CD4-positive, alpha-beta T cell treated with Interleukin-10 for 1 hour (primary cell): Measurements from ENCODE around the gene ABT1.
A peak's percentile ranks its signal among the peaks of the same experiment; 100 is the strongest.
"Not testable (repeated sequence)": the region's sequence is repeated elsewhere in the genome, so short reads cannot be mapped to it uniquely, and the experiment has no call there.

Experiments
- DNase-seq: peaks from one replicate; pipeline ENCODE4 v3.0.0-alpha.2; 2020

ABT1 gene

DNA sequence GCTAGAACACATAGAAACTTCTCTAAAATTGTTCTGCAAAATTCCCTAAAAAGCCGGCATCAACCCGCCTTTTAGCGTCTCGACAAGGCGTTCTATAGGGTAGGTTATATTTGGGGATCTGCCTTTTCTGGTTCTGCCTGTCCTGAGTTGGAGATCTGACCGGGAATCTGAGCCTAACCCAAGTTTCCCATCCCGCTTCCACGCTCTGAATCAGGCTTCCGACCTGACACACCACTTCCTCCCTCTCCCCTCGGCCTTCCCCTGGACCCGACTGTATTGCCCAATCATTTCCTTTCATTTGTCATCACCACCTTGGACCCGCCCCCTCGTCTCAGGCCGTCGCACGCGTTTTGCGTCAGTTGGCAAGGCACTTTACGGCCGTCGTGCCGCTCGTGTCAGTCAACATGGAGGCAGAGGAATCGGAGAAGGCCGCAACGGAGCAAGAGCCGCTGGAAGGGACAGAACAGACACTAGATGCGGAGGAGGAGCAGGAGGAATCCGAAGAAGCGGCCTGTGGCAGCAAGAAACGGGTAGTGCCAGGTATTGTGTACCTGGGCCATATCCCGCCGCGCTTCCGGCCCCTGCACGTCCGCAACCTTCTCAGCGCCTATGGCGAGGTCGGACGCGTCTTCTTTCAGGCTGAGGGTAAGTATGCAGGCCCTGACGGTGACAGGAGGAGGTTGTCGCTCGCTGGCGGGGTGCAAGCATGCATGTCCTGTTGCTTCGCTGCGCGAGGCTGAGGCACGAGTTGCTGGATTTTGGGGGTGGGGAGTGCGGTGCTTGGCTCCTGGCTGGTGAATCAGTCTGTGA is at the start of gene ABT1:
ABT1 (plus strand) TSS at position 375 of the 810 bp plus-strand sequence; CDS start at position 405, 30 bp downstream.
- DNase-seq = peak; percentile 98

- DNase-seq = not testable (repeated sequence)
Measured at GRCh38 chr6:26547363-26547762, 49.4 kb upstream of the ABT1 start.

GRCh38 chr6:26550250-26550993 is 46.3 kb upstream of the ABT1 start:
- DNase-seq = peak; percentile 44

DNA sequence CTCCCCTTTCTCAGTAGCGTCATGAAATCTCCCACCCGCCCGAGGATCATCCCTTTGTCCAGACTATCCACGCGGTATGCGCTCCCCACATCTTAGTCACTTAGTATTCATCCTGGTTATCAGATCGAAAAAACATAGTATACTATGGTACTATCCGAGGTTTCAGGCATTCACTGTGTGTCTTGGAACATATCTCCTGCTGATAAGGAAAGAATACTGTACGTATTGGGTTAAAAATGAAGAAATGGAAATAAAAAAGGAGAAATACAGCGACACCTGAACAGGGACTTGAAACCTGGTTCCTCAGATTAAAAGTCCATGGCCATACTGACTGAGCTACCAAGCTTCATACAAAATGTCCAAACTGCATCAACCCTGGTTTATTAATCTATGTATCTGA is 44.5 kb upstream of the ABT1 start:
- DNase-seq = no peak

DNA sequence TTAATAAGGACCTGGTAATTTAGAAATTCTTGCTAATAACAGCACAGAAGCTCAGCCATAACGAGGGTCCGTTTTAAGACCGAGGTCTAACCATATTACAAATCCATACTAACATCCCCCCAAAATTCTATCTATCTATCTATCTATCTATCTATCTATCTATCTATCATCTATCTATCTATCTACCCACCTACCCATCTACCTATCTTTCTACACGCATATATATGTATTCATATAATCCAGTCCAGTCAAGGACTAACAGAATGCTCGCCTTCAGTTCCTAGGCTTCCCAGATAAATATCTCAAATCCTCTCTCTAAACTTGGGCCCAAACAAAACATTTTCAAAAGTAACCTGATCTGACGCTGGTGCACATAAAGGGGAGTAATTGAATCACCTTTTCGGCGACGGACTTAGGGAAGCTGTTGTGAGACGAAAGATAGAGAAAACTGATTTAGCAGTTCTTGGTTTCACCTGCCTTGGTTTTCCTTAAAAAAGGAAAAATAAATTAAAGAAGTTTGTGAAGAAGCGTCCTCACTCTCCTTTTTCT is 44.0 kb upstream of the ABT1 start:
- DNase-seq = no peak

- DNase-seq = peak; percentile 86
Measured at GRCh38 chr6:26553264-26553634, 43.5 kb upstream of the ABT1 start.

- peak; percentile 92 for DNase-seq
Measured at GRCh38 chr6:26553635-26554446, 42.9 kb upstream of the ABT1 start.

GRCh38 chr6:26554447-26554696 is 42.4 kb upstream of the ABT1 start:
- no peak for DNase-seq

- DNase-seq = peak; percentile 76
Measured at GRCh38 chr6:26554697-26555504, 41.9 kb upstream of the ABT1 start.

DNA sequence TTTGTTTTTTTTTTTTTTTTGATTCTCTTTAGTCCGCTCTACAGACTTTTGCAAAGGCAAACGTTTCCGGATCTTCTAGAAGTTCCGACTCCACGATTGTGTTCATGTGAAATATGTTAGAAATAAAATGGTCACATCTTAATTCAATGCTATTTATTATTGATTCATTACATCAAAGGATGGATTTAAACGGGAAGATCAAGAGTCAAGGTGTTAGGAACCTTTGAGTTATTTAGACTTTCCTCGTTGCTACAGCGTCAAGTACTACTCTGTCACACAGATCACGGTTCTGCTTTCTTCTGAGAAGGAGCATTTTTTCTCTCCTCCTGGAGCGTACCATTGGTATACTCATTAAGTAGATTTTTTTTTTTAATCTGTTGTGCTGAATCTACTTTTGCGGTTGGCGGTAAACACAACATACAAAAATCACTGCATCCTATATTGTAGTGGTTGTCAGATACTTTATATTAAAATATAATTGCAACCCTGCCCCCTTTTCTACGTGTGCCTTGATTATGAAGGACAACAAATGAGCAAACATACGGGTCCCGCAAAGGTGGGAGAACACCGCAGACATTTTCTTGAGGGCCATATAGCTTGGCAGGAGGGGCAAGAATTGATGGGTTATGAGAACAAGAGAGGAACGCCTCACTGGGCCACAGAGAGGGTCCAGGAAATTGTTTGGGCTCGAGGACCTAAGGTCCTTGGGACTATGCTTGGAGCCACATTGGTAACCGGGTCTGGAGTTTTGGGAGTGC is 41.1 kb upstream of the ABT1 start:
- DNase-seq = no peak

- DNase-seq = peak; percentile 54
Measured at GRCh38 chr6:26556263-26557070, 40.3 kb upstream of the ABT1 start.

GRCh38 chr6:26561533-26562466 is 35.0 kb upstream of the ABT1 start:
- DNase-seq = no peak

DNA sequence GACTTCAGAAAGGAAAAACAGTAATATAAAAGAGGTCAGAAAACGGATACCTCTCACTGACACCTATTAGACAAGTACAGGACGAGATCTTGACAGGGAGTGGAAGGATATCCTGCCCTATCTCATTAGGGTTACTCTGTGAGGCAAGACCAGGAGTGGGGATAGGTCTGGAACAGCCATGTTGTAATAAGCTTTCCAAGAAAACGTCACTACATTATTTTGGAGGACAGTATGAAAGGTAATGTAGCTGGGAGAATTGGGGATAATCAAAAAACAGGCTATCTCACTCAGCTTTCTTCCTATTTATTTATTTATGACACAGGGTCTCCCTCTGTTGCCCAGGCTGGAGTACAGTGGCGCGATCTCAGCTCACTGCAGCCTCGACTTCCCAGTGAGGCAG is 33.3 kb upstream of the ABT1 start:
- no peak for DNase-seq

- peak; percentile 98 for DNase-seq
Measured at GRCh38 chr6:26568601-26569432, 27.9 kb upstream of the ABT1 start.

- no peak for DNase-seq
Measured at GRCh38 chr6:26569433-26569764, 27.4 kb upstream of the ABT1 start.

DNA sequence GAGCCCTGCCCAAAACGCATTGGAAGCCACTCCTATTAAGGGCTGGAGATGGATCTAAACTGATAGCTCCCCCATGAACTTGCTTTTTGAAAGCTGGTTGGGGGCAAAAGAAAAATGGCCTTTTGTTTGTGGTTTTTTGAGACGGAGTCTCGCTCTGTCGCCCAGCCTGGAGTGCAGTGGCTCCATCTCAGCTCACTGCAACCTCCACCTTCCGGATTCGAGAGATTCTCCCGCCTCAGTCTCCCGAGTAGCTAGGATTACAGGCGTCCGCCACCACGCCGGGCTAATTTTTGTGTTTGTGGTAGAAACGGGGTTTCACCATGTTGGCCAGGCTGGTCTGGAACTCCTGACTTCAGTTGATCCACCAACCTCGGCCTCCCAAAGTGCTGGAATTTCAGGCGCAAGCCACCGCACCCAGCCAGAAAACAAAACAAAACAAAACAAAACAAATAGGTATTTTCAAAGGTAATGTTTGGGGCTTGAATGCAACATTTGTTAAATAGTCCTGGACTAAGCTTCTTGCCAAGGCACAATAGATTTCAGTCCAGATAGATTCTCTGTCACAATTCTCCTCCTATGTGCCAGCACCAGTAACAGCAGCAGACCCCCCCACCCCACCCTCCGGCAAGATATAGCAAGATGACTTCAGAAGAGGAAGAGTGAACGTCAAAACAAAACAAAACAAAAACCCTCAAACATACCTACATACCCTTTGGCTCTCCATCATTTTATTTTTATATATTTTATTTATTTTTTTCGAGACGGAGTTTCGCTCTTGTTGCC is 26.5 kb upstream of the ABT1 start:
- DNase-seq = no peak

- peak; percentile 81 for DNase-seq
Measured at GRCh38 chr6:26571592-26572296, 25.0 kb upstream of the ABT1 start.
